Measurements from ENCODE around the gene SGK1.
"Not testable (repeated sequence)": the region's sequence is repeated elsewhere in the genome, so short reads cannot be mapped to it uniquely, and the experiment has no call there.

GRCh38 chr6:134235334-134235733, 82.6 kb downstream of the SGK1 start:
- not testable (repeated sequence) for TF ChIP-seq YY1 (IDR thresholded peaks at IDR 0.05; ENCODE audit: low read depth); POLR2AphosphoS5 (IDR thresholded peaks at IDR 0.05; ENCODE audit: low read depth, low read length); GABPA (IDR thresholded peaks at IDR 0.05; ENCODE audit: low read depth); TAF1 (IDR thresholded peaks at IDR 0.05; ENCODE audit: borderline replicate concordance, low read depth, low read length); CTCF (IDR thresholded peaks at IDR 0.05); CHD2 (IDR thresholded peaks at IDR 0.05; ENCODE audit: low read length, partially characterized antibody); ELF1 (IDR thresholded peaks at IDR 0.05); TEAD4 (IDR thresholded peaks at IDR 0.05; ENCODE audit: borderline replicate concordance, insufficient read depth); FOXM1 (IDR thresholded peaks at IDR 0.05; ENCODE audit: low read depth); FOSL2 (IDR thresholded peaks at IDR 0.05; ENCODE audit: borderline replicate concordance, low read depth); ZBTB33 (IDR thresholded peaks at IDR 0.05; ENCODE audit: borderline replicate concordance, low read depth)

Measured in SK-N-SH (cell line).